A549 (cell line): Measurements from ENCODE around the gene RPS10. TPM values are rescaled to one million over a fixed set of nuclear protein-coding genes. Genes with fewer than 3 reads are reported as not detected.

Source experiments
- ATAC-seq, 2 experiments: fragments of 200-7000 bp in 1 of 2; fragments of >200 bp in 1 of 2; cut with Nextera tagmentation in 1 of 2; cut with Tn5 transposase in 1 of 2; 3 replicates each; pipeline versions ENCODE4 v1.8.0 to v1.9.1; 2018 to 2020; ENCODE audit warnings: mild to moderate bottlenecking in 1 of 2, moderate library complexity in 1 of 2
- CTCF ChIA-PET: fragments of 300-600 bp; sonication (Branson Sonifier 250); formaldehyde crosslinking; extraction: SDS; loops from one replicate; lab custom pipeline; 2021; ENCODE audit warnings: antibody characterized with exemption, inconsistent platforms; lab: Yijun Ruan, JAX
- POLR2A ChIA-PET: fragments of 350-600 bp; formaldehyde crosslinking; extraction: SDS; loops from one replicate; lab custom pipeline; 2021; ENCODE audit warnings: antibody characterized with exemption, inconsistent platforms; lab: Yijun Ruan, JAX
- DNase-seq, 2 experiments: peaks; one replicate each; pipeline versions ENCODE4 v3.0.0 to v3.0.0-alpha.2; 2011 to 2016; ENCODE audit warnings: low read depth in 1 of 2, low spot score in 1 of 2
- FAIRE-seq: peaks from 2 replicates; lab custom pipeline; 2011; peaks lifted over from hg19 to GRCh38; lab: Jason Lieb, UNC
- H3K27ac ChIP-seq, 2 experiments: fragments of >200 bp; sonication (Bioruptor Twin); formaldehyde crosslinking; 3 replicates each; pipeline ENCODE4 v1.5.1; 2016 to 2017
- H3K4me1 ChIP-seq: fragments of >200 bp; sonication (Bioruptor Twin); formaldehyde crosslinking; 3 replicates; pipeline ENCODE4 v1.6.1; 2016
- H3K4me2 ChIP-seq: fragments of >200 bp; sonication (Bioruptor Twin); formaldehyde crosslinking; 3 replicates; pipeline ENCODE4 v1.6.1; 2016
- H3K4me3 ChIP-seq: fragments of >200 bp; sonication (Bioruptor Twin); formaldehyde crosslinking; 3 replicates; pipeline ENCODE4 v1.5.1; 2016
- H3K9me3 ChIP-seq: fragments of >200 bp; sonication (Bioruptor Twin); formaldehyde crosslinking; 3 replicates; pipeline ENCODE4 v1.6.1; 2016
- BCL3 ChIP-seq: fragments of >200 bp; sonication (Bioruptor Twin); formaldehyde crosslinking; IDR thresholded peaks from 3 replicates; pipeline ENCODE4 v1.6.1; 2016
- CEBPB ChIP-seq, 2 experiments: fragments of >200 bp in 1 of 2; sonication (Bioruptor Twin) in 1 of 2; formaldehyde crosslinking in 1 of 2; IDR thresholded peaks; 2 replicates each; pipeline ENCODE4 v1.6.1; 2012 to 2016
- EHF ChIP-seq: fragments of 250-450 bp; sonication (Bioruptor Pico); IDR thresholded peaks from 2 replicates; pipeline ENCODE4 v1.5.0; 2020; ENCODE audit warnings: mild to moderate bottlenecking
- EHMT2 ChIP-seq: fragments of 200-600 bp; sonication (generic); IDR thresholded peaks from 2 replicates; pipeline ENCODE4 v1.6.1; 2016; ENCODE audit warnings: antibody characterized with exemption, low read depth, mild to moderate bottlenecking, moderate library complexity
- FOSL2 ChIP-seq, 2 experiments: fragments of 450-650 bp in 1 of 2; fragments of >200 bp in 1 of 2; sonication (Bioruptor Twin) in 1 of 2; formaldehyde crosslinking; IDR thresholded peaks; 2 replicates each; pipeline versions ENCODE4 v1.5.0 to v1.6.1; 2016 to 2020; ENCODE audit warnings: mild to moderate bottlenecking in 1 of 2, moderate library complexity in 1 of 2
- FOXS1 ChIP-seq: fragments of 250-450 bp; sonication (Bioruptor Pico); IDR thresholded peaks from 2 replicates; pipeline ENCODE4 v1.5.0; 2020; ENCODE audit warnings: mild to moderate bottlenecking, moderate library complexity
- GATA3 ChIP-seq: IDR thresholded peaks from 2 replicates; pipeline ENCODE4 v1.6.1; 2012; ENCODE audit warnings: borderline replicate concordance
- JUN ChIP-seq, 2 experiments: fragments of >200 bp; sonication (Bioruptor Twin); formaldehyde crosslinking; IDR thresholded peaks; 2 replicates in 1 of 2; 3 replicates in 1 of 2; pipeline ENCODE4 v1.6.1; 2016 to 2017
- KDM1A ChIP-seq: fragments of 200-600 bp; sonication (generic); IDR thresholded peaks from 2 replicates; pipeline ENCODE4 v1.6.1; 2016; ENCODE audit warnings: low read depth, mild to moderate bottlenecking
- MAFK ChIP-seq: fragments of 450-650 bp; IDR thresholded peaks from 2 replicates; pipeline ENCODE4 v1.6.1; 2014; ENCODE audit not compliant: partially characterized antibody
- MAX ChIP-seq: IDR thresholded peaks from 2 replicates; pipeline ENCODE4 v1.6.1; 2012
- MYC ChIP-seq: IDR thresholded peaks from 2 replicates; pipeline ENCODE4 v1.6.1; 2012; ENCODE audit warnings: mild to moderate bottlenecking, inconsistent platforms, low read length, improper control_type of control experiment, borderline replicate concordance
- NFE2L2 ChIP-seq: fragments of 150-350 bp; conservative IDR thresholded peaks from 2 replicates; pipeline ENCODE4 v1.6.1; 2014; ENCODE audit warnings: low read length
- NPAS2 ChIP-seq: fragments of 250-450 bp; sonication (Bioruptor Pico); IDR thresholded peaks from 2 replicates; pipeline ENCODE4 v1.8.0; 2022; ENCODE audit warnings: mild to moderate bottlenecking, moderate library complexity, borderline replicate concordance
- NR3C1 ChIP-seq: fragments of >200 bp; sonication (Bioruptor Twin); formaldehyde crosslinking; IDR thresholded peaks from 3 replicates; pipeline ENCODE4 v1.6.1; 2017
- PHF8 ChIP-seq: fragments of 200-600 bp; sonication (generic); IDR thresholded peaks from 2 replicates; pipeline ENCODE4 v1.6.1; 2016; ENCODE audit warnings: low read depth, mild to moderate bottlenecking, antibody characterized with exemption, moderate library complexity, borderline replicate concordance
- POLR2A ChIP-seq: IDR thresholded peaks from 2 replicates; pipeline ENCODE4 v1.6.1; 2012; ENCODE audit warnings: mild to moderate bottlenecking, low read length
- SMC3 ChIP-seq: fragments of >200 bp; sonication (Bioruptor Twin); formaldehyde crosslinking; IDR thresholded peaks from 3 replicates; pipeline ENCODE4 v1.6.1; 2018; ENCODE audit warnings: inconsistent platforms
- USF2 ChIP-seq: fragments of 450-650 bp; IDR thresholded peaks from 2 replicates; pipeline ENCODE4 v1.6.1; 2014; ENCODE audit warnings: antibody characterized with exemption
- ZC3H11A ChIP-seq: fragments of 450-650 bp; IDR thresholded peaks from 2 replicates; pipeline ENCODE4 v1.6.1; 2014; ENCODE audit warnings: antibody characterized with exemption, mild to moderate bottlenecking
- ZSCAN20 ChIP-seq: fragments of 250-450 bp; sonication (Bioruptor Pico); IDR thresholded peaks from 2 replicates; pipeline ENCODE4 v1.8.0; 2022; ENCODE audit warnings: mild to moderate bottlenecking, moderate library complexity
- WGBS: methylation state at CpG from one replicate; pipeline ENCODE4 v1.1.6; 2017; ENCODE audit errors: missing lambda C conversion rate; 5-methylcytosine and 5-hydroxymethylcytosine counted together
- polyA minus RNA-seq: library from RNA; depleted of rRNA, polyadenylated mRNA; stranded (reverse); fragments of >200 nt; gene quantifications from 2 replicates; pipeline ENCODE4 v1.2.3, GENCODE V29; 2011; rRNA and poly(A)+ RNA removed
- polyA plus RNA-seq, 4 experiments: library from polyadenylated mRNA; depleted of rRNA in 3 of 4; stranded (reverse); fragments of >200 nt; fragmentation: RNase III in 1 of 4; extraction: RNeasy Plus Mini Kit Qiagen cat#74134 plus additional on column Dnase treatment in 1 of 4; gene quantifications; 2 replicates in 3 of 4; 3 replicates in 1 of 4; pipeline ENCODE4 v1.2.3, GENCODE V29; 2011 to 2017

Gene RPS10
- polyA plus RNA-seq (2011; rRNA removed) (1,532 and 2,051 TPM in 2 replicates), polyA plus RNA-seq (2017; fragmentation: RNase III; extraction: RNeasy Plus Mini Kit Qiagen cat#74134 plus additional on column Dnase treatment) (1,701 to 1,783 TPM (median 1,732 TPM) in 3 replicates), polyA minus RNA-seq (799 and 1,098 TPM in 2 replicates)
- 2,899 and 3,230 TPM in 2 replicates for polyA plus RNA-seq (2012; cell fraction: cytosol; rRNA removed)
- 1,476 and 2,150 TPM in 2 replicates for polyA plus RNA-seq (2012; cell fraction: nucleus; rRNA removed)

GRCh38 chr6:34425498-34426410, at the start of gene RPS10:
Gene RPS10 (minus strand): TSS chr6:34426069. CDS start chr6:34425221, 848 bp downstream.
- ChIA-PET CTCF (interaction anchor here (1.0 to 2.4 kb wide), 5 partner anchors 10 to 262 kb away, joined by 3 to 13 read pairs (median 7); no protein-coding TSS in a partner anchor), POLR2A (interaction anchor here (0.6 to 1.5 kb wide), 12 partner anchors 11 to 366 kb away, joined by 3 to 12 read pairs (median 3); partner anchors contain the start of genes BLTP3A, HMGA1 and NUDT3)
- DNase-seq (peak; percentile 83 to 90), ATAC-seq (peak; percentile 92 to 98), FAIRE-seq (no peak)
- no peak for TF ChIP-seq NR3C1
- TF ChIP-seq CEBPB (IDR thresholded peaks at IDR 0.05) = no peak
- no peak for TF ChIP-seq ZC3H11A
- TF ChIP-seq PHF8 = peak; percentile 53; the same call in 1 of the 2 replicates
- no peak for TF ChIP-seq EHF
- TF ChIP-seq ZSCAN20 (CRISPR knock-in tag) = no peak
- peak; percentile 83 for TF ChIP-seq POLR2A
- TF ChIP-seq MAX = peak; percentile 83
- peak; percentile 40; the same call in 1 of the 2 replicates for TF ChIP-seq MYC
- TF ChIP-seq GATA3 = no peak
- no peak for TF ChIP-seq USF2
- TF ChIP-seq JUN (IDR thresholded peaks at IDR 0.05) = peak; percentile 68 to 87; a peak in 4 of 5 replicates
- no peak for TF ChIP-seq KDM1A
- peak; percentile 83; the same call in 1 of the 3 replicates for TF ChIP-seq BCL3
- no peak for TF ChIP-seq FOXS1 (CRISPR knock-in tag)
- Histone ChIP-seq H3K9me3 (no peaks in the 10 kb centered on the region), H3K4me2 (peak within 1 kb of the TSS; percentile 84), H3K4me1 (peaks cover 24% of the 10 kb centered on the region), H3K27ac (peak within 1 kb of the TSS; percentile 92 to 94), H3K4me3 (peak within 1 kb of the TSS; percentile 97)
- WGBS = 1% methylated on average over 43 of the region's 58 CpGs

GRCh38 chr6:34475238-34475682, 49.4 kb upstream of the RPS10 start:
- H3K4me1 ChIP-seq = no peaks in the 10 kb centered on the region
- ChIA-PET POLR2A (no interaction called here), CTCF (interaction anchor here (0.6 kb wide), 1 partner anchor 51 kb away, joined by 3 read pairs; no protein-coding TSS in a partner anchor)
- H3K4me2 ChIP-seq = no peak overlapping the region
- no peak for ATAC-seq
- FAIRE-seq = no peak
- no peak for DNase-seq
- no peak overlapping the region for H3K27ac ChIP-seq
- WGBS = 70% methylated on average over 5 of the region's 5 CpGs
- no peaks in the 10 kb centered on the region for H3K9me3 ChIP-seq
- TF ChIP-seq POLR2A (no peak), SMC3 (no peak), GATA3 (no peak), FOSL2 (IDR thresholded peaks at IDR 0.05) (no peak), FOSL2 (CRISPR knock-in tag; IDR thresholded peaks at IDR 0.05) (no peak), EHMT2 (no peak), MAFK (no peak)
- no peak overlapping the region for H3K4me3 ChIP-seq

- no peak overlapping the region for H3K27ac ChIP-seq
- no peak overlapping the region for H3K4me3 ChIP-seq
- H3K4me1 ChIP-seq = no peaks in the 10 kb centered on the region
- 65% methylated on average over 2 of the region's 2 CpGs for WGBS
- no peak overlapping the region for H3K4me2 ChIP-seq
- CTCF ChIA-PET = no interaction called here
- no peaks in the 10 kb centered on the region for H3K9me3 ChIP-seq
- FAIRE-seq = no peak
- TF ChIP-seq NPAS2 = no peak
- no peak for TF ChIP-seq NFE2L2
- TF ChIP-seq, all 56 proteins: peak for 0
- POLR2A ChIA-PET = no interaction called here
- no peak for ATAC-seq
- no peak for DNase-seq
Observed at GRCh38 chr6:34474754-34475153, 48.9 kb upstream of the RPS10 start.
